Keratinocyte (primary cell): ENCODE data around the gene TRUB1. TPM values are rescaled to one million over a fixed set of nuclear protein-coding genes. Genes with fewer than 3 reads are reported as not detected.

ENCODE experiments used
- DNase-seq: peaks from one replicate; pipeline ENCODE4 v3.0.0-alpha.2; 2011; ENCODE audit warnings: low read depth, missing footprints, low spot score
- FAIRE-seq: peaks from 2 replicates; lab custom pipeline; 2011; peaks lifted over from hg19 to GRCh38; lab: Jason Lieb, UNC
- H2AFZ ChIP-seq: 2 replicates; pipeline ENCODE4 v1.6.0; 2012; ENCODE audit warnings: low read length, control low read depth, inconsistent platforms; ENCODE audit not compliant: control insufficient read depth
- H3K27ac ChIP-seq: 2 replicates; pipeline ENCODE4 v1.5.1; 2011; ENCODE audit warnings: low read length; ENCODE audit not compliant: control insufficient read depth, insufficient read depth
- H3K27me3 ChIP-seq: 3 replicates; pipeline ENCODE4 v1.6.0; 2011; ENCODE audit warnings: low read length; ENCODE audit not compliant: control insufficient read depth, insufficient read depth; ENCODE audit errors: extremely low read depth
- H3K36me3 ChIP-seq, 2 experiments: 2 replicates in 1 of 2; 3 replicates in 1 of 2; pipeline ENCODE4 v1.5.1; 2011; ENCODE audit warnings: low read length in 2 of 2, mild to moderate bottlenecking in 1 of 2; ENCODE audit not compliant: control insufficient read depth in 2 of 2, insufficient read depth in 2 of 2; ENCODE audit errors: extremely low read depth in 1 of 2
- H3K4me1 ChIP-seq: 3 replicates; pipeline ENCODE4 v1.5.1; 2011; ENCODE audit warnings: low read length; ENCODE audit not compliant: control insufficient read depth, insufficient read depth; ENCODE audit errors: extremely low read depth
- H3K4me2 ChIP-seq: 3 replicates; pipeline ENCODE4 v1.6.0; 2011; ENCODE audit warnings: low read depth, low read length; ENCODE audit not compliant: control insufficient read depth, insufficient read depth; ENCODE audit errors: extremely low read depth
- H3K4me3 ChIP-seq, 3 experiments: fragments of 200-600 bp in 1 of 3; sonication (generic) in 1 of 3; 2 replicates in 2 of 3; 3 replicates in 1 of 3; pipeline ENCODE4 v1.5.1; 2011 to 2016; ENCODE audit warnings: low read length in 3 of 3, mild to moderate bottlenecking in 3 of 3, control low read depth in 2 of 3, inconsistent platforms in 1 of 3, low read depth in 1 of 3, mixed read lengths in 1 of 3, mixed run types in 1 of 3, moderate library complexity in 1 of 3; ENCODE audit not compliant: control insufficient read depth in 2 of 3, insufficient read depth in 2 of 3; ENCODE audit errors: extremely low read depth in 1 of 3
- H3K79me2 ChIP-seq: 2 replicates; pipeline ENCODE4 v1.6.0; 2012; ENCODE audit warnings: low read length; ENCODE audit not compliant: control insufficient read depth, insufficient read depth
- H3K9ac ChIP-seq: 3 replicates; pipeline ENCODE4 v1.6.0; 2011; ENCODE audit warnings: low read length; ENCODE audit not compliant: control insufficient read depth, insufficient read depth; ENCODE audit errors: extremely low read depth
- H3K9me1 ChIP-seq: 3 replicates; pipeline ENCODE4 v1.6.0; 2011; ENCODE audit warnings: low read length; ENCODE audit not compliant: control insufficient read depth, insufficient read depth; ENCODE audit errors: extremely low read depth
- H3K9me3 ChIP-seq: 2 replicates; pipeline ENCODE4 v1.5.1; 2012; ENCODE audit warnings: low read depth, low read length; ENCODE audit not compliant: control insufficient read depth
- H4K20me1 ChIP-seq: 3 replicates; pipeline ENCODE4 v1.6.0; 2011; ENCODE audit warnings: low read length; ENCODE audit not compliant: control insufficient read depth, insufficient read depth; ENCODE audit errors: extremely low read depth
- CTCF ChIP-seq, 3 experiments: IDR thresholded peaks in 1 of 3; conservative IDR thresholded peaks in 1 of 3; optimal IDR thresholded peaks in 1 of 3; 2 replicates in 2 of 3; 3 replicates in 1 of 3; pipeline versions ENCODE3 to v1.5.1; 2011; ENCODE audit warnings: low read length in 3 of 3, mild to moderate bottlenecking in 3 of 3, moderate library complexity in 2 of 3, control low read depth in 1 of 3, inconsistent platforms in 1 of 3; ENCODE audit not compliant: insufficient read depth in 2 of 3; ENCODE audit errors: extremely low read depth in 1 of 3
- EZH2 ChIP-seq: IDR thresholded peaks from one replicate; pipeline ENCODE4 v1.6.1; 2012; ENCODE audit warnings: inconsistent platforms, mild to moderate bottlenecking, low read length, moderate library complexity
- dilution Hi-C: fragments of 300-500 bp; cut with MboI; formaldehyde crosslinking; loops from one replicate; pipeline ENCODE4 v1.7.0; 2020; ENCODE audit warnings: low sequenced_read_pairs; ENCODE audit not compliant: extremely low pct_ligation_motif_present
- polyA plus RNA-seq, 5 experiments: library from polyadenylated mRNA; depleted of rRNA in 3 of 5; stranded (reverse) in 3 of 5; stranded (forward) in 1 of 5; unstranded in 1 of 5; fragments of >200 nt; gene quantifications; 1 replicate in 1 of 5; 2 replicates in 3 of 5; 3 replicates in 1 of 5; pipeline versions ENCODE4 v1.2.1 to v1.2.3, GENCODE V29; 2011 to 2012; ENCODE audit warnings: missing spikeins in 2 of 5, low read depth in 1 of 5, low replicate concordance in 1 of 5

Gene TRUB1
- polyA plus RNA-seq, 1 donor (not counting 4 experiments of a cell fraction or from before 2014, with no cell fraction given), result 20.5 TPM

GRCh38 chr10:114925587-114926586 is 12.1 kb upstream of the TRUB1 start:
- Histone ChIP-seq H3K27ac (no peak overlapping the region), H3K4me1 (peaks cover 9% of the 10 kb centered on the region), H3K4me3 (no peak overlapping the region), H3K9me3 (no peaks in the 10 kb centered on the region), H3K9me1 (no peaks in the 10 kb centered on the region), H3K9ac (no peak overlapping the region), H3K4me2 (peak overlapping the region; percentile 49), H3K27me3 (no peaks in the 10 kb centered on the region), H4K20me1 (no peaks in the 10 kb centered on the region), H2AFZ (no peak overlapping the region), H3K36me3 (no peaks in the 10 kb centered on the region), H3K79me2 (no peaks in the 10 kb centered on the region)
- dilution Hi-C loops, result no loop called here
- TF ChIP-seq EZH2, result no peak
- no peak for TF ChIP-seq CTCF (optimal IDR thresholded peaks at IDR 0.05 in 1 of 3, IDR thresholded peaks at IDR 0.05 in 1 of 3, conservative IDR thresholded peaks at IDR 0.05 in 1 of 3; ENCODE audit: extremely low read depth in 1 of 3, insufficient read depth in 2 of 3, low read length in 3 of 3)
- FAIRE-seq (peak; percentile 57), DNase-seq (no peak)

- Histone ChIP-seq H2AFZ (no peak overlapping the region), H3K27ac (no peak overlapping the region), H3K27me3 (no peaks in the 10 kb centered on the region), H3K4me3 (no peak overlapping the region), H3K9ac (no peak overlapping the region), H3K36me3 (no peaks in the 10 kb centered on the region), H3K4me2 (no peak overlapping the region), H4K20me1 (no peaks in the 10 kb centered on the region), H3K4me1 (peaks cover 17% of the 10 kb centered on the region), H3K9me1 (no peaks in the 10 kb centered on the region), H3K9me3 (peaks cover 3% of the 10 kb centered on the region), H3K79me2 (no peaks in the 10 kb centered on the region)
- dilution Hi-C loops, result no loop called here
- DNase-seq, result no peak
- TF ChIP-seq CTCF (optimal IDR thresholded peaks at IDR 0.05 in 1 of 3, IDR thresholded peaks at IDR 0.05 in 1 of 3, conservative IDR thresholded peaks at IDR 0.05 in 1 of 3; ENCODE audit: extremely low read depth in 1 of 3, insufficient read depth in 2 of 3, low read length in 3 of 3) (no peak), EZH2 (no peak)
- FAIRE-seq, result no peak
Measured at GRCh38 chr10:114928818-114929217, 9.2 kb upstream of the TRUB1 start.
